ENCODE data around the gene IQSEC3.

- TF ChIP-seq, protein P1, sequence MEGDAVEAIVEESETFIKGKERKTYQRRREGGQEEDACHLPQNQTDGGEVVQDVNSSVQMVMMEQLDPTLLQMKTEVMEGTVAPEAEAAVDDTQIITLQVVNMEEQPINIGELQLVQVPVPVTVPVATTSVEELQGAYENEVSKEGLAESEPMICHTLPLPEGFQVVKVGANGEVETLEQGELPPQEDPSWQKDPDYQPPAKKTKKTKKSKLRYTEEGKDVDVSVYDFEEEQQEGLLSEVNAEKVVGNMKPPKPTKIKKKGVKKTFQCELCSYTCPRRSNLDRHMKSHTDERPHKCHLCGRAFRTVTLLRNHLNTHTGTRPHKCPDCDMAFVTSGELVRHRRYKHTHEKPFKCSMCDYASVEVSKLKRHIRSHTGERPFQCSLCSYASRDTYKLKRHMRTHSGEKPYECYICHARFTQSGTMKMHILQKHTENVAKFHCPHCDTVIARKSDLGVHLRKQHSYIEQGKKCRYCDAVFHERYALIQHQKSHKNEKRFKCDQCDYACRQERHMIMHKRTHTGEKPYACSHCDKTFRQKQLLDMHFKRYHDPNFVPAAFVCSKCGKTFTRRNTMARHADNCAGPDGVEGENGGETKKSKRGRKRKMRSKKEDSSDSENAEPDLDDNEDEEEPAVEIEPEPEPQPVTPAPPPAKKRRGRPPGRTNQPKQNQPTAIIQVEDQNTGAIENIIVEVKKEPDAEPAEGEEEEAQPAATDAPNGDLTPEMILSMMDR (conservative IDR thresholded peaks at IDR 0.05; ENCODE audit: low read length) = no peak
- TF ChIP-seq EZH2phosphoT487 (IDR thresholded peaks at IDR 0.05; ENCODE audit: borderline replicate concordance) = no peak
Measured at GRCh38 chr12:163406-163986, 96.9 kb downstream of the IQSEC3 start.

Measured in Loucy (cell line).